Measurements from ENCODE around the gene ERGIC2.

Gene ERGIC2

GRCh38 chr12:29376118-29376517 lies 4.9 kb downstream of the ERGIC2 start:
- no peak for DNase-seq (ENCODE audit: low spot score)

DNA sequence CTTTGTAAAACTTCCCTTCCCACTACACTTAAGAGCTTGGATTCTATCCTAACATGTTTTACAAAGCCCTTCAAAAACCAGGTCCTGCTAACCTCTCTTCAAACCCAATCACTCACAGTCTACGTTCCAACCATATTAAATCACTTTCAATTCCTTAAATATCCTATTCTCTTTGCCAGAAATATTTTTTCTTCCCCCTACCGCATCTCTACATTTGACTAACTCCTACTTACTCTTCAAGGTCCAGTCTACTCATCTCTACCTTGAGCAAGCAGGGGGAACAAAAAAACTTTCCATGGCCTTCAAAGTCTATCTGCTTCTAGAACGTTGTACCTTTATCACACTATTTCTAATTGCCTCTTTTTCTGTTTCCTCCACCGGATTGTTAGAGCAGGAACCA lies 6.1 kb downstream of the ERGIC2 start:
- no peak for DNase-seq (ENCODE audit: low spot score)

GRCh38 chr12:29374012-29374411 lies 7.0 kb downstream of the ERGIC2 start:
- DNase-seq (ENCODE audit: low spot score), result no peak

- no peak for DNase-seq (ENCODE audit: low spot score)
Measured at GRCh38 chr12:29365091-29365490, 15.9 kb downstream of the ERGIC2 start.

DNA sequence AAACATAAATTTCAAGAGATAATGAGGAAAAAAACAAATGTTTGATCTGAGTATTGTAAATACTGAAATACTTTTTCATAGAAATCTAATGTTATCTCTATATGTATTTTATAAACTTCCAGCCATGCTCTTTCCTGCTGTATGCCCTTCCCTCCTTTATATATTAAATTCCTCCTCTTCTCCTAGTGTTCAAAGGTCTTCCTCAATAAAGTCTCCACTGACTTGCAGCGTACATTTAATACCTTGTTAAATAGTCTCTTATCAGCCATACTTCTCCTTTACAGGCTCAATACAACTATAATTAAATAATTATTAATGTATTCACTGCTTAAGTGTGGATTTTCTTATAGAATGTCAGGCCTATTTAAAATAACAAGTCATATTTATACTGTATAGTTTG lies 26.0 kb downstream of the ERGIC2 start:
- DNase-seq (ENCODE audit: low spot score), result no peak

GRCh38 chr12:29350080-29350479 lies 30.9 kb downstream of the ERGIC2 start:
- DNase-seq (ENCODE audit: low spot score), result no peak

DNA sequence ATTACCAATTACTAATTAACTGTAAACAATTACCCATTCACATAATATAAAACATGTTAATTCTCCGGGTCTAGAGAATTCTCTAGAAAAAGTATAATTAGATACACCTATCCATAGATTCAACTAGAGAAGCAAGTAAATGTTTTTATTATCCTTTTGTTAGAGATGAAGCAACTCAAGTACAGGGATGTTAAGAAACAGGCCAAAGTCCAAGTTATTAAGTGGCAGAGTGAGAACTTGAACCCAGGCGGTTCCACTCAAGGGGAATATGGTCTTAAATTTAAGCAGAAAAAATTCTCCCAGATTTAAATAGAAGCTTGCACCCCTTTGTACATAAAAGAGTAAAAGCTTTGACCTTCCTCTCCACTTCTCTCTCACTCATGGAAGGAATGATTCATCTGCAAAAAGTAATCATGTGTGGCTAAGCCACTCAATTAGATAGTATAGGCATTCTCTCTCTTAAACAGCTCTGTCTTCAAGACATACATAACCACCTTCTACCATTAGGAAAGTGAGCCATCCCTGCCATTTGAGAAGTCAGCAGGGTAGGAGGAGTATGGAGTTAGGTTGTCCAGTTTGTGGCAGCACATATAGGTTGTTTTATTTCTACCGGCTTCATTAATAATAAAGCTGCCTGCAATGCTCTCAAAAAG lies 34.1 kb downstream of the ERGIC2 start:
- DNase-seq (ENCODE audit: low spot score), result no peak

DNA sequence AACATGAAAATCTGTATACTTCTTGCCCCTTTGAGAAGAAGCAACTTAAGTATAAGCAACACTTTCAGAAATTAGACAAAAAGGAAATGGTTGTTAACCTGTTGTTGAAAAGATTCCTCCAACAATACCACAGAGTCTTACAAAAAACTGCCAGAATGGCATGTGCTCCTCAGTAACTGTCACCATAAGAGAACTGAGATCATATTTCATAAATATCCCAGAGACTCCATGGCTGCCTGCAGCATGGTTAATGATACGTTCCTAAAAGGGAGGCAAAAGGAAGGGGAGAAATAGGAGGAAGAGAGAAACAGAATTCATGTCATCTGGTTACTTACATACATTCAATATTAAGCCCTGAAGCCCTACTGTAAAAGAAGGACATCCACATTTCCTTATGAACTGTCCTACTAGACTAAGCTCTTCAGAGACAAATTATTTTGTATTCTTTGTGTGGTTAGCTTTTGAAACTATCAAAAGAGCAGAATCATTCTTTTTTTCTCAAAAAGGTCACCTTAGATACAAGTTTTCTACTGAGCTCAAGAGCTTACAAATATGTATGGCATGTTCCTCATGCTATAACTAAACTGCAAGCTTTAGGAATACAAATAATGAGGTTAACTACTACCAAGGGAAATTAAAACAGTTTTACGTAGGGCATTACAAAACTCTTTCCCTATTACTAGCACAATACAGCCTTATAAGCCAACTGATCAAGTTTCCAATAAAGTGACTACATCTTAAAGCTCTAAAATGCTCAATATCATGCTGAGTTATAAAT lies 37.8 kb downstream of the ERGIC2 start:
- no peak for DNase-seq (ENCODE audit: low spot score)

- DNase-seq (ENCODE audit: low spot score), result no peak
Measured at GRCh38 chr12:29337325-29337724, 43.6 kb downstream of the ERGIC2 start.

DNA sequence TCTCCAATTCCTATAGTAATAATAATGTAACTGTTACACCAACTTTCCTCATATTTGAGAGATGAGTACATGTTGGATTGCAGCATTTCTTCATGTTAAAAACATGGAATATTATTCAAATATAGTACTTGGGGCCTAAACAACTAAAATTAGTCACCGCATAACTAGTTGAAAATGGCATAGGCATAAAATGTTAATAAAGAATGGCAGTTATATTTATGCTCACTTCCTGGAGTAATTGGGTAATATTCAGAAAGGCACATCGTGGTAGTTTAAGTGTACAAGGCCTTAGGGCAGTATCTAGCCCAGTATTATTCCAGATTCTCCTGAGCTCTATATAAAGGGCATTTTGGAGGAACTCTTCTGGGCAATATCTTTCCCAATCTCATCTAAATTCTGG lies 46.0 kb downstream of the ERGIC2 start:
- DNase-seq (ENCODE audit: low spot score), result no peak

DNA sequence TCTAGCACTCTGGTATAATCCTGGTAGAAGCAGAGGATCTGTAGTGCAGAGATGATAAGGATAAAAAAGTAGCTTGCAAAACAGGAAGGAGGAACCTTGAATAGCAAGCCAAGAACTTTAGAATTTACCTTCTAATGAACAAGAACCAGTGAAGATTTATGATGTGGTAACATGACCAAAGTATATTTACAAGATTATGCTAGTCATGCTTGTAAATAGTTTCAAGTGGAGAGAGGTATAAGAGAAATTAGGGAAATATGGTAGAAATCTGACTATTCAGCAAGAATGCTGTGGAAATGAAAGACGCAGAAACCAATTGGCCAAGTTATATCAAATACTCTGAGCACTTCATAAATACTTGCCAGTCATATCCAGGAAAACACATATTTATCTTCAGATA lies 47.8 kb downstream of the ERGIC2 start:
- no peak for DNase-seq (ENCODE audit: low spot score)

DNA sequence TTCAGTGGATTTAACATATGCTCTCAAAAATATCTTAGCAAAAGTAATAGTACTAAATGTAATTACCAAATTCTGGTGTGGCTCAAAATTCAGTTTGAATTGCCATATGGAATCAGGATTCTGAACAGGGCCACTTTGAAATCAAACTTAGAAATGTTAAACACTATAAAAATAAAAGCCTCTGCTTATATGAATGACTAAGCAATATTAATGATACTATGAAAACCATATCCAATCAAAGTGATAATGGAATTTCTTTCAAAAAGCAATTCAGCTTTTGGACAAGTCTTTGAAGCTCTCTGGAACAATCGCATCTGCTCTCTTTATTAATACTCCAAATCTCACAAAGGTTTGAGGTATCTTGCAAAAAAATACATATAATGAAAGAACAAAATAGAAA lies 51.6 kb downstream of the ERGIC2 start:
- DNase-seq (ENCODE audit: low spot score), result no peak

DNA sequence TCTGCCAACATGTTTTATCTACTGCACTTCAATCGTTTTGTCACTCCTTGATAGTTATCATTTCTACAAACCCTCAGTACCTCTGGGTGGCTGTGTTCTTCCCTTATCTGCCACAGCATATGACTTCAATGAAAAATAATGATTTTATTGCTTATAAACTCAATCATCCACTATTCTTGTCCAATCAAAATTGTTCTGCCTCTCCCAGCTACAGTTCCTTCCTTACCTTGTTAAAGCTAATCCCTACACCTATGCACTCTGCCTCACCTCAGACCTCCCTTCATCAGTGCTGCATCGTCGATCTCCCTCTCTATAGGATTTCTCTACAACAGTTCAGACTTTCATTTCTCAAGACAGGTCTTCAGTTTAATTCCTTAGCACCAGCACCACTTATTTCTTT lies 58.8 kb downstream of the ERGIC2 start:
- no peak for DNase-seq (ENCODE audit: low spot score)

DNA sequence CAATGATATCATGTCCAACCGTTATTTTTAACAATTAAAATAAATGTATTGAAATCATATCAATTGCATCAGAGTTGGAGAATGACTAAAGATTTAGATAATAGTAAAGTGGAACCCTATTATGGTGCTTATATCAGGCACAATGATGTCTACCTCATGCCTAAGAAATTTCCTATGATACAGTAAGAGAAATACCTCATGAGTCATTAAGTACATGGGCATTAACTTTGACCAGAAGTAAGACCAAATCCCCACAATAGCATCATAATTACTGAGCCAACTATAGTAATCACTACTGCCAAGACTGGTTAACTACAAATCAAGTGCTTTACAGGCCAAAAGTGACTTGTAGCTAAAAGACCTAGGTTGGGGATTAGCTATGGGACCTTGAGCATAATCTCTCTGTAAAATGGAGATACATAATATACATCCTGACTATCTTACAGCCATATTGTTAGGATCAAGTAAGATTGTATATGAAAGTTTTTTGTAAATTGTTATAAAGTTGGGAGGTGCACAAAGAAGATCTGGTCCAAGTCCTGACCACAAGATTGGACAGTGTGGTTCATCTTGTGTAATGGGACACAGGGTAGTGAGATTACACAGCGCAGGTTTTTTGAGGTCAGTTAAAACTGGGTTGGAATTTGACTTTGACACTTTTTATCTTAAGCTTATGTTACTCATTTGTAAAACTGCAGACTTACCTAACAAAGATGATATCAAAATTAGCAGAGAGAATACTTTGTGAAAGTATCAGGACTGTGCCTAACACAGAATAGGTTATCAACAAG lies 60.5 kb downstream of the ERGIC2 start:
- no peak for DNase-seq (ENCODE audit: low spot score)

GRCh38 chr12:29317556-29318363 lies 63.2 kb downstream of the ERGIC2 start:
- peak; percentile 61 for DNase-seq (ENCODE audit: low spot score)

- DNase-seq (ENCODE audit: low spot score), result peak; percentile 26
Measured at GRCh38 chr12:29316752-29317151, 64.2 kb downstream of the ERGIC2 start.

DNA sequence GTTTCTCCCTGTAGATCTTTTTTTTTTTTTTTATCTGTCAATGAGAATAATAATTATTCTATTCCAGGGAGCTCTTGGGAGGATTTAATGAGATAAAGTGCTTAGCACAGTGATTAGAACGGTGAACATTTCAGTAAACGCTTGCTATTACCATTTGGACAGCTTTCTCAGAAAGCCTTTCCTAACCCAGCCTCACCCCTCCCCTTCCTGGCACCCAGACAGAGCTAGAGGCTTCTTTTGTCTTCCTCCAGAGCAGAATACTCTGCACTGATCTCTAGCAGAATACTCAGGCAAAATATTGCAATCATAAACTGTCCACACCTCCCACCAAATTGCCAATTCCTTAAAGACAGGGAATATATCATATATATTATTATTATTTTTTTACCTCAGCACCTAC lies 66.6 kb downstream of the ERGIC2 start:
- no peak for DNase-seq (ENCODE audit: low spot score)

- DNase-seq (ENCODE audit: low spot score), result no peak
Measured at GRCh38 chr12:29310899-29311298, 70.1 kb downstream of the ERGIC2 start.

GRCh38 chr12:29309320-29309902 lies 71.6 kb downstream of the ERGIC2 start:
- no peak for DNase-seq (ENCODE audit: low spot score)

DNA sequence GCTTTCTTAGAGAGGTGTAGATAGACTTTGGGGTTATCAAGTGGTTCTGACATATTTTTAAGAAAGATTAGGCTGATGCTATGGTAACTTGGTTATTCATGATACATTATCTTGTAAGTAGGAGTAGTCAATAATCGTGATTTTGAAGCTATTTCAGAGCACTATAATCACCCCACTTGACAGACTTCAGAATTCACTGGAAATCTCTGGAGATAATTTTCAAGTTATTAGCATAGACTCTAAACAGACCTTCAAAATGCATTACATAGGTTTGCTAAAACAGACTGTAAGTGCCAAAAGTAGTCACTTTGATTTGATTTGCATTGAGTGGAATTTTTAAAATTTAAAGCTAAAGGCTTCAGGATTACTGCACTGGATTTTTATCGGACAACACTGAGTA lies 74.3 kb downstream of the ERGIC2 start:
- DNase-seq (ENCODE audit: low spot score), result no peak

GRCh38 chr12:29306266-29306665 lies 74.7 kb downstream of the ERGIC2 start:
- DNase-seq (ENCODE audit: low spot score), result no peak

DNA sequence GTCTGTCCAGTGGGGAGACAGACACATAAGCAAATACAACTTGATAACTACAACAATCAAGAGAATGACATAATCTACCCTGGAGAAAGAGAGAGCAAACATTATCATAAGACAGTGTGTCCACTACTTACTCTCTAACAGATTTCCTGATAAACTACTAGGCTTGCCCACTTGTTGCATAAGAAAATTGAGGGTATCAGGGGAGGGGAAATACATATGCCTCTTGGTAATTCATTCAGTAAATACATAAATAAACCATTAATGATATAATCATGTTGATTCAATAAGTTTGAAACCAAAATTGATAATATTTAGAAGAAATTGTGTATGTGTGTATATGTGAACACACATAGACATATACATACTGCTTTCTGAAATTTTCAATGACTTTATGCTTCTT lies 76.6 kb downstream of the ERGIC2 start:
- no peak for DNase-seq (ENCODE audit: low spot score)

All from cerebellar cortex (tissue), 1 donor.